CD4-positive, alpha-beta memory T cell (primary cell): Measurements from ENCODE around the gene EEF2K. TPM values are rescaled to one million over a fixed set of nuclear protein-coding genes. Genes with fewer than 3 reads are reported as not detected.

Experiments
- CTCF ChIA-PET: fragments of 350-600 bp; sonication (Branson Sonifier 250); formaldehyde crosslinking; loops from one replicate; lab custom pipeline; 2021; ENCODE audit warnings: inconsistent platforms; ENCODE audit not compliant: partially characterized antibody; lab: Charles Lee
- POLR2A ChIA-PET: fragments of 350-600 bp; sonication (Branson Sonifier 250); formaldehyde crosslinking; loops from one replicate; lab custom pipeline; 2021; ENCODE audit not compliant: partially characterized antibody; lab: Charles Lee
- DNase-seq, 5 donors: peaks; one replicate each; pipeline versions ENCODE4 v3.0.0 to v3.0.0-alpha.2; 2020 to 2022; ENCODE audit warnings: mixed read lengths in 1 of 5
- H3K27ac ChIP-seq: one replicate; pipeline ENCODE4 v1.7.0; 2013; ENCODE audit warnings: low read depth, low read length
- H3K27me3 ChIP-seq: 2 replicates; pipeline ENCODE4 v1.7.0; 2013; ENCODE audit warnings: mild to moderate bottlenecking, low read length, moderate library complexity; ENCODE audit not compliant: insufficient read depth
- H3K36me3 ChIP-seq: 2 replicates; pipeline ENCODE4 v1.7.0; 2013; ENCODE audit warnings: mild to moderate bottlenecking, low read length, moderate library complexity; ENCODE audit not compliant: insufficient read depth
- H3K4me1 ChIP-seq: 2 replicates; pipeline ENCODE4 v1.7.0; 2013; ENCODE audit warnings: mild to moderate bottlenecking, low read length, moderate library complexity; ENCODE audit not compliant: insufficient read depth
- H3K4me3 ChIP-seq, 2 donors: one replicate each; pipeline ENCODE4 v1.7.0; 2013; ENCODE audit warnings: low read length in 2 of 2, mild to moderate bottlenecking in 1 of 2
- H3K9me3 ChIP-seq, 2 donors: one replicate each; pipeline ENCODE4 v1.7.0; 2013; ENCODE audit warnings: low read length in 2 of 2, control low read depth in 1 of 2; ENCODE audit not compliant: control insufficient read depth in 1 of 2
- H3K27ac Mint-ChIP-seq, 7 donors: one replicate each; pipeline ENCODE4 v1.8.0; 2020 to 2021; ENCODE audit warnings: mixed read lengths in 7 of 7, mild to moderate bottlenecking in 6 of 7, inconsistent platforms in 3 of 7, moderate library complexity in 3 of 7
- H3K27me3 Mint-ChIP-seq, 2 donors: one replicate each; pipeline ENCODE4 v1.8.0; 2020 to 2021; ENCODE audit warnings: mixed read lengths in 2 of 2
- H3K36me3 Mint-ChIP-seq, 2 donors: one replicate each; pipeline ENCODE4 v1.8.0; 2020 to 2021; ENCODE audit warnings: mixed read lengths in 2 of 2, inconsistent platforms in 1 of 2, mild to moderate bottlenecking in 1 of 2
- H3K4me1 Mint-ChIP-seq, 4 donors: one replicate each; pipeline ENCODE4 v1.8.0; 2020 to 2021; ENCODE audit warnings: mixed read lengths in 4 of 4, mild to moderate bottlenecking in 1 of 4
- H3K4me3 Mint-ChIP-seq, 8 donors: one replicate each; pipeline ENCODE4 v1.8.0; 2020 to 2021; ENCODE audit warnings: mixed read lengths in 8 of 8, mild to moderate bottlenecking in 7 of 8, moderate library complexity in 6 of 8, inconsistent platforms in 3 of 8
- H3K9me3 Mint-ChIP-seq, 8 donors: one replicate each; pipeline ENCODE4 v1.8.0; 2020 to 2021; ENCODE audit warnings: mixed read lengths in 8 of 8, mild to moderate bottlenecking in 5 of 8, inconsistent platforms in 3 of 8, moderate library complexity in 1 of 8
- intact Hi-C: fragments of 100-400 bp; cut with micrococcal nuclease; formaldehyde crosslinking; loops from one replicate; pipeline ENCODE4 v1.15.1; 2023
- polyA plus RNA-seq, 2 donors: library from polyadenylated mRNA; unstranded; fragments of 300-500 nt; fragmentation: Illumina TruSeq; gene quantifications; one replicate each; pipeline ENCODE4 v1.2.3, GENCODE V29; 2021
- total RNA-seq, 2 experiments: library from RNA; stranded (reverse); gene quantifications; one replicate each; pipeline ENCODE4 v1.2.3, GENCODE V29; 2021

Gene EEF2K
- total and polyA plus RNA-seq, 4 experiments from 2014 or later = 0.77 to 20.7 (median 11.5) TPM

GRCh38 chr16:22189473-22190080 lies 16.5 kb upstream of the EEF2K start:
- no peaks in the 10 kb centered on the region for H3K27me3 Mint-ChIP-seq
- Histone ChIP-seq H3K27me3 (no peaks in the 10 kb centered on the region), H3K27ac (peak overlapping the region; percentile 95), H3K4me1 (peaks cover 59% of the 10 kb centered on the region), H3K4me3 (peak overlapping the region in 1 of 2 donors; percentile 69), H3K9me3 (no peaks in the 10 kb centered on the region), H3K36me3 (no peaks in the 10 kb centered on the region)
- peaks cover 0 to 6% (median 0%) of the 10 kb centered on the region in 8 donors for H3K9me3 Mint-ChIP-seq
- POLR2A ChIA-PET = interaction anchor here (0.9 to 9.9 kb wide), 18 partner anchors 10 to 669 kb away, joined by 3 to 196 read pairs (median 12); partner anchors contain the start of genes EEF2K, MOSMO, PDZD9 and POLR3E
- peak overlapping the region; percentile 82 to 98 (median 94) for H3K4me3 Mint-ChIP-seq
- CTCF ChIA-PET = interaction anchor here (0.8 to 5.0 kb wide), 16 partner anchors 15 to 544 kb away, joined by 3 to 172 read pairs (median 14); partner anchors contain the start of genes EEF2K, MOSMO, PDZD9 and POLR3E
- intact Hi-C loops = loop anchor here (1.0 to 10.0 kb wide), 9 partner anchors 17 to 1445 kb away; partner anchors contain the start of genes CDR2, EEF2K, METTL9 and THUMPD1
- no peak for DNase-seq
- peak overlapping the region; percentile 99 to 100 (median 100) for H3K27ac Mint-ChIP-seq
- H3K36me3 Mint-ChIP-seq = peaks cover 7 to 14% of the 10 kb centered on the region in 2 donors
- peaks cover 40 to 69% (median 51%) of the 10 kb centered on the region in 4 donors for H3K4me1 Mint-ChIP-seq

GRCh38 chr16:22190081-22190775 lies 15.8 kb upstream of the EEF2K start:
- Mint-ChIP-seq H3K36me3 (peaks cover 7 to 14% of the 10 kb centered on the region in 2 donors), H3K9me3 (peaks cover 0 to 6% (median 0%) of the 10 kb centered on the region in 8 donors), H3K27ac (peak overlapping the region; percentile 99 to 100 (median 100)), H3K27me3 (peaks cover 0 to 3% of the 10 kb centered on the region in 2 donors), H3K4me3 (peak overlapping the region; percentile 82 to 98 (median 94)), H3K4me1 (peaks cover 44 to 75% (median 56%) of the 10 kb centered on the region in 4 donors)
- POLR2A ChIA-PET = interaction anchor here (1.0 to 9.9 kb wide), 17 partner anchors 17 to 670 kb away, joined by 3 to 196 read pairs (median 13); partner anchors contain the start of genes EEF2K, MOSMO, PDZD9 and POLR3E
- peak; percentile 96 to 98 (median 97) for DNase-seq
- intact Hi-C loops = loop anchor here (1.0 to 10.0 kb wide), 7 partner anchors 17 to 1445 kb away; partner anchors contain the start of genes CDR2, EEF2K, METTL9 and THUMPD1
- CTCF ChIA-PET = interaction anchor here (2.1 to 5.0 kb wide), 10 partner anchors 15 to 239 kb away, joined by 13 to 172 read pairs (median 18); partner anchors contain the start of genes EEF2K, MOSMO, PDZD9 and POLR3E
- Histone ChIP-seq H3K4me1 (peaks cover 66% of the 10 kb centered on the region), H3K9me3 (no peaks in the 10 kb centered on the region), H3K27ac (peak overlapping the region; percentile 95), H3K36me3 (no peaks in the 10 kb centered on the region), H3K4me3 (peak overlapping the region in 1 of 2 donors; percentile 69), H3K27me3 (no peaks in the 10 kb centered on the region)

GRCh38 chr16:22190776-22191531 lies 15.1 kb upstream of the EEF2K start:
- Mint-ChIP-seq H3K4me3 (peak overlapping the region; percentile 82 to 98 (median 94)), H3K36me3 (peaks cover 7 to 20% of the 10 kb centered on the region in 2 donors), H3K27me3 (peaks cover 2 to 5% of the 10 kb centered on the region in 2 donors), H3K9me3 (peaks cover 0 to 8% (median 2%) of the 10 kb centered on the region in 8 donors), H3K27ac (peak overlapping the region; percentile 99 to 100 (median 100)), H3K4me1 (peaks cover 47 to 82% (median 62%) of the 10 kb centered on the region in 4 donors)
- intact Hi-C loops = loop anchor here (1.0 to 10.0 kb wide), 7 partner anchors 16 to 1446 kb away; partner anchors contain the start of genes CDR2, EEF2K, METTL9 and THUMPD1
- Histone ChIP-seq H3K36me3 (no peaks in the 10 kb centered on the region), H3K27ac (peak overlapping the region; percentile 95), H3K9me3 (no peaks in the 10 kb centered on the region), H3K4me1 (peaks cover 70% of the 10 kb centered on the region), H3K4me3 (peak overlapping the region; percentile 69 to 73), H3K27me3 (no peaks in the 10 kb centered on the region)
- DNase-seq = peak; percentile 99
- CTCF ChIA-PET = interaction anchor here (1.0 to 2.8 kb wide), 4 partner anchors 10 to 113 kb away, joined by 4 to 14 read pairs (median 10); partner anchors contain the start of gene POLR3E
- POLR2A ChIA-PET = interaction anchor here (0.6 to 9.9 kb wide), 16 partner anchors 16 to 1366 kb away, joined by 3 to 196 read pairs (median 11); partner anchors contain the start of genes EARS2, EEF2K, MOSMO and PDZD9

- H3K4me1 ChIP-seq = peaks cover 76% of the 10 kb centered on the region
- peak overlapping the region; percentile 82 to 98 (median 94) for H3K4me3 Mint-ChIP-seq
- peaks cover 7 to 21% of the 10 kb centered on the region in 2 donors for H3K36me3 Mint-ChIP-seq
These were observed 14.4 kb upstream of the EEF2K start for GRCh38 chr16:22191532-22192260.

GRCh38 chr16:22192261-22193062 lies 13.6 kb upstream of the EEF2K start:
- peaks cover 2 to 5% of the 10 kb centered on the region in 2 donors for H3K27me3 Mint-ChIP-seq
- POLR2A ChIA-PET = interaction anchor here (0.5 to 9.9 kb wide), 19 partner anchors 12 to 1365 kb away, joined by 3 to 196 read pairs (median 7); partner anchors contain the start of genes EARS2, EEF2K, MOSMO and PDZD9
- H3K36me3 Mint-ChIP-seq = peaks cover 7 to 21% of the 10 kb centered on the region in 2 donors
- H3K9me3 Mint-ChIP-seq = peaks cover 0 to 8% (median 2%) of the 10 kb centered on the region in 8 donors
- peak overlapping the region; percentile 99 to 100 (median 100) for H3K27ac Mint-ChIP-seq
- peaks cover 48 to 87% (median 67%) of the 10 kb centered on the region in 4 donors for H3K4me1 Mint-ChIP-seq
- Histone ChIP-seq H3K27ac (peak overlapping the region; percentile 95), H3K4me1 (peaks cover 73% of the 10 kb centered on the region), H3K27me3 (no peaks in the 10 kb centered on the region), H3K9me3 (no peaks in the 10 kb centered on the region), H3K4me3 (peak overlapping the region; percentile 8 to 69), H3K36me3 (no peaks in the 10 kb centered on the region)
- DNase-seq = peak; percentile 85 to 95 (median 87)
- intact Hi-C loops = loop anchor here (5.0 to 10.0 kb wide), 2 partner anchors 595 to 1448 kb away; partner anchors contain the start of genes METTL9 and THUMPD1
- H3K4me3 Mint-ChIP-seq = peak overlapping the region; percentile 82 to 98 (median 94)
- CTCF ChIA-PET = interaction anchor here (0.9 to 2.8 kb wide), 4 partner anchors 9 to 165 kb away, joined by 3 to 14 read pairs (median 10); partner anchors contain the start of gene POLR3E

More at GRCh38 chr16:22191532-22192260, 14.4 kb upstream of the EEF2K start:
- ChIA-PET POLR2A (interaction anchor here (0.5 to 9.9 kb wide), 22 partner anchors 12 to 1366 kb away, joined by 3 to 196 read pairs (median 4); partner anchors contain the start of genes EARS2, EEF2K, MOSMO and PDZD9), CTCF (interaction anchor here (0.9 to 2.8 kb wide), 5 partner anchors 9 to 166 kb away, joined by 3 to 14 read pairs (median 7); partner anchors contain the start of gene POLR3E)
- Mint-ChIP-seq H3K9me3 (peaks cover 0 to 8% (median 2%) of the 10 kb centered on the region in 8 donors), H3K4me1 (peaks cover 50 to 86% (median 66%) of the 10 kb centered on the region in 4 donors), H3K27me3 (peaks cover 2 to 5% of the 10 kb centered on the region in 2 donors), H3K27ac (peak overlapping the region; percentile 99 to 100 (median 100))
- no peaks in the 10 kb centered on the region for H3K27me3 ChIP-seq
- intact Hi-C loops = loop anchor here (2.0 to 10.0 kb wide), 4 partner anchors 15 to 1447 kb away; partner anchors contain the start of genes CDR2, EEF2K, METTL9 and THUMPD1
- peak overlapping the region; percentile 95 for H3K27ac ChIP-seq
- H3K4me3 ChIP-seq = peak overlapping the region; percentile 69 to 73
- H3K36me3 ChIP-seq = no peaks in the 10 kb centered on the region
- H3K9me3 ChIP-seq = no peaks in the 10 kb centered on the region
- DNase-seq = peak in 2 of 5 donors; percentile 59 to 68
